ENCODE data around the gene ADPRM. TPM values are rescaled to one million over a fixed set of nuclear protein-coding genes. Genes with fewer than 3 reads are reported as not detected.

Gene ADPRM
- polyA plus RNA-seq, 1 donor (not counting 4 experiments of a cell fraction or from before 2014, with no cell fraction given) = 15.0 TPM

DNA sequence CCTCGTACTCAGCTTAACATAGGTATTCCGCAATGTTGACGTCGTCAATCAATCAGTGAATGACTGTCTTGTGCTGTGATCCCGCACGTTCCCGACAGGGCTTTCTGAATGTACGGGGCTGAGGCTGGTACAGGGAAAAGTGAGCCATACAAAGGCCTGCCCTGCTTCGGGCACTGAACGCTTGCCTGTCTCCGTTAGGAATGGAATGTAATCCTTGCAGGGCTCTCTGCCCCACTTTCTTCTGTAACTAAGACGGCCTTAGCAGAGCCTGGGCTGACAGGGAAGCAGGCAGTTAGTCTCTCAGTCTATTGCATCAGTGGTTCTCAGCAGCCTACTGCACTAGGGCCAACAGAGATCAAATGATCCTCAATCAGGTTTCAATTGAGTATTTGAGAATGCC lies 24.1 kb upstream of the ADPRM start:
- no peaks in the 10 kb centered on the region for H3K79me2 ChIP-seq (ENCODE audit: control insufficient read depth, insufficient read depth, low read length)
- peaks cover 0 to 11% of the 10 kb centered on the region in 2 experiments for H3K36me3 ChIP-seq (ENCODE audit: control insufficient read depth in 2 of 2, extremely low read depth in 1 of 2, insufficient read depth in 2 of 2, low read length in 2 of 2)
- no peak for FAIRE-seq
- H3K27ac ChIP-seq (ENCODE audit: control insufficient read depth, insufficient read depth, low read length) = no peak overlapping the region
- dilution Hi-C loops (cut with MboI; ENCODE audit: extremely low pct_ligation_motif_present, low sequenced_read_pairs) = no loop called here
- H4K20me1 ChIP-seq (ENCODE audit: control insufficient read depth, extremely low read depth, insufficient read depth, low read length) = no peaks in the 10 kb centered on the region
- DNase-seq (ENCODE audit: low read depth, low spot score) = no peak
- H3K4me2 ChIP-seq (ENCODE audit: control insufficient read depth, extremely low read depth, insufficient read depth, low read depth, low read length) = no peak overlapping the region
- H3K9me1 ChIP-seq (ENCODE audit: control insufficient read depth, extremely low read depth, insufficient read depth, low read length) = no peaks in the 10 kb centered on the region
- no peak overlapping the region for H3K4me3 ChIP-seq (ENCODE audit: control insufficient read depth in 2 of 3, extremely low read depth in 1 of 3, insufficient read depth in 2 of 3, low read depth in 1 of 3, low read length in 3 of 3)
- H2AFZ ChIP-seq (ENCODE audit: control insufficient read depth, low read length) = no peak overlapping the region
- no peaks in the 10 kb centered on the region for H3K4me1 ChIP-seq (ENCODE audit: control insufficient read depth, extremely low read depth, insufficient read depth, low read length)
- no peak overlapping the region for H3K9ac ChIP-seq (ENCODE audit: control insufficient read depth, extremely low read depth, insufficient read depth, low read length)
- no peaks in the 10 kb centered on the region for H3K27me3 ChIP-seq (ENCODE audit: control insufficient read depth, extremely low read depth, insufficient read depth, low read length)
- TF ChIP-seq, protein P1, sequence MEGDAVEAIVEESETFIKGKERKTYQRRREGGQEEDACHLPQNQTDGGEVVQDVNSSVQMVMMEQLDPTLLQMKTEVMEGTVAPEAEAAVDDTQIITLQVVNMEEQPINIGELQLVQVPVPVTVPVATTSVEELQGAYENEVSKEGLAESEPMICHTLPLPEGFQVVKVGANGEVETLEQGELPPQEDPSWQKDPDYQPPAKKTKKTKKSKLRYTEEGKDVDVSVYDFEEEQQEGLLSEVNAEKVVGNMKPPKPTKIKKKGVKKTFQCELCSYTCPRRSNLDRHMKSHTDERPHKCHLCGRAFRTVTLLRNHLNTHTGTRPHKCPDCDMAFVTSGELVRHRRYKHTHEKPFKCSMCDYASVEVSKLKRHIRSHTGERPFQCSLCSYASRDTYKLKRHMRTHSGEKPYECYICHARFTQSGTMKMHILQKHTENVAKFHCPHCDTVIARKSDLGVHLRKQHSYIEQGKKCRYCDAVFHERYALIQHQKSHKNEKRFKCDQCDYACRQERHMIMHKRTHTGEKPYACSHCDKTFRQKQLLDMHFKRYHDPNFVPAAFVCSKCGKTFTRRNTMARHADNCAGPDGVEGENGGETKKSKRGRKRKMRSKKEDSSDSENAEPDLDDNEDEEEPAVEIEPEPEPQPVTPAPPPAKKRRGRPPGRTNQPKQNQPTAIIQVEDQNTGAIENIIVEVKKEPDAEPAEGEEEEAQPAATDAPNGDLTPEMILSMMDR (optimal IDR thresholded peaks at IDR 0.05 in 1 of 3, IDR thresholded peaks at IDR 0.05 in 1 of 3, conservative IDR thresholded peaks at IDR 0.05 in 1 of 3; ENCODE audit: extremely low read depth in 1 of 3, insufficient read depth in 2 of 3, low read length in 3 of 3) = no peak
- TF ChIP-seq EZH2 (IDR thresholded peaks at IDR 0.05; ENCODE audit: low read length) = no peak
- no peaks in the 10 kb centered on the region for H3K9me3 ChIP-seq (ENCODE audit: control insufficient read depth, low read depth, low read length)

DNA sequence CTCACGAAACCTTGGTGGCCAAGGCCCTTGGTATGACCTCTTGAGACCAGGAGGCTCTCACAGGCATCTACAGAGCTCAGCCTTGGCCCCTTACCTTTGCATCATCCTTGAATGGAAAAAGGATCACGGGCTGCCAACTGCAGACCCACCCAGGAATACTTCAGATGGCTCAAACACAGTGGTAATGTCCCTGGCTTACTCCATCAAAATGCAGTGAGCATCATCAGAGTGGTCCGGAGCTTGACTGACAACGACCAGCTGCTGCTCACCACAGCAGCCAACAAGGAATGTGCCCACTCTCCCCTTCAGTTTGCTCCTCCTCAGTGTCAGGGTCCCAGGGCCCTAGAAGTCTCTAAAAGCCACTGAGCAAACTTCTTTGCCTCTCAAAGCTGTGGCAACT lies 22.7 kb upstream of the ADPRM start:
- no peak overlapping the region for H3K4me3 ChIP-seq (ENCODE audit: control insufficient read depth in 2 of 3, extremely low read depth in 1 of 3, insufficient read depth in 2 of 3, low read depth in 1 of 3, low read length in 3 of 3)
- no peak for FAIRE-seq
- H3K9ac ChIP-seq (ENCODE audit: control insufficient read depth, extremely low read depth, insufficient read depth, low read length) = no peak overlapping the region
- H3K27me3 ChIP-seq (ENCODE audit: control insufficient read depth, extremely low read depth, insufficient read depth, low read length) = no peaks in the 10 kb centered on the region
- no peak for DNase-seq (ENCODE audit: low read depth, low spot score)
- H3K9me1 ChIP-seq (ENCODE audit: control insufficient read depth, extremely low read depth, insufficient read depth, low read length) = no peaks in the 10 kb centered on the region
- no peak for TF ChIP-seq EZH2 (IDR thresholded peaks at IDR 0.05; ENCODE audit: low read length)
- TF ChIP-seq, protein P1 (optimal IDR thresholded peaks at IDR 0.05 in 1 of 3, IDR thresholded peaks at IDR 0.05 in 1 of 3, conservative IDR thresholded peaks at IDR 0.05 in 1 of 3; ENCODE audit: extremely low read depth in 1 of 3, insufficient read depth in 2 of 3, low read length in 3 of 3) = no peak
- H3K36me3 ChIP-seq (ENCODE audit: control insufficient read depth in 2 of 2, extremely low read depth in 1 of 2, insufficient read depth in 2 of 2, low read length in 2 of 2) = peaks cover 0 to 12% of the 10 kb centered on the region in 2 experiments
- dilution Hi-C loops (cut with MboI; ENCODE audit: extremely low pct_ligation_motif_present, low sequenced_read_pairs) = no loop called here
- H3K27ac ChIP-seq (ENCODE audit: control insufficient read depth, insufficient read depth, low read length) = no peak overlapping the region
- no peaks in the 10 kb centered on the region for H3K9me3 ChIP-seq (ENCODE audit: control insufficient read depth, low read depth, low read length)
- no peak overlapping the region for H2AFZ ChIP-seq (ENCODE audit: control insufficient read depth, low read length)
- no peaks in the 10 kb centered on the region for H3K79me2 ChIP-seq (ENCODE audit: control insufficient read depth, insufficient read depth, low read length)
- no peak overlapping the region for H3K4me2 ChIP-seq (ENCODE audit: control insufficient read depth, extremely low read depth, insufficient read depth, low read depth, low read length)
- no peaks in the 10 kb centered on the region for H4K20me1 ChIP-seq (ENCODE audit: control insufficient read depth, extremely low read depth, insufficient read depth, low read length)
- H3K4me1 ChIP-seq (ENCODE audit: control insufficient read depth, extremely low read depth, insufficient read depth, low read length) = no peaks in the 10 kb centered on the region
